HepG2 (cell line): ENCODE results near the gene OBI1. TPM values are rescaled to one million over a fixed set of nuclear protein-coding genes. Genes with fewer than 3 reads are reported as not detected.

Experiments
- EZH2 ChIP-seq: conservative IDR thresholded peaks from 2 replicates; pipeline ENCODE4 v1.6.1; 2012; ENCODE audit warnings: mild to moderate bottlenecking, low read depth, low read length, moderate library complexity
- HMGXB4 ChIP-seq, 2 experiments: sonication (generic) in 1 of 2; formaldehyde crosslinking in 1 of 2; IDR thresholded peaks; 2 replicates each; pipeline versions ENCODE4 v1.4.0 to v1.6.1; 2018 to 2020; ENCODE audit warnings: missing genetic modification reagents in 2 of 2, borderline replicate concordance in 1 of 2, low read depth in 1 of 2, mild to moderate bottlenecking in 1 of 2, missing biosample characterization in 1 of 2
- HNF1A ChIP-seq, 2 experiments: sonication (generic) in 1 of 2; formaldehyde crosslinking in 1 of 2; IDR thresholded peaks; 2 replicates each; pipeline versions ENCODE4 v1.4.0 to v1.6.1; 2016 to 2020; ENCODE audit warnings: borderline replicate concordance in 1 of 2, low read depth in 1 of 2, mild to moderate bottlenecking in 1 of 2, missing genetic modification reagents in 1 of 2
- NFIC ChIP-seq: IDR thresholded peaks from 2 replicates; pipeline ENCODE4 v1.6.1; 2012; ENCODE audit warnings: mild to moderate bottlenecking, low read length, inconsistent platforms
- NR2F2 ChIP-seq: IDR thresholded peaks from 2 replicates; pipeline ENCODE4 v1.6.1; 2012; ENCODE audit warnings: low read depth, inconsistent platforms, borderline replicate concordance
- SALL2 ChIP-seq: sonication (generic); formaldehyde crosslinking; IDR thresholded peaks from 2 replicates; pipeline ENCODE4 v1.8.1; 2023; ENCODE audit warnings: mild to moderate bottlenecking, missing genetic modification reagents, inconsistent platforms
- ZNF747 ChIP-seq: sonication (generic); formaldehyde crosslinking; IDR thresholded peaks from 2 replicates; pipeline ENCODE4 v1.8.1; 2023; ENCODE audit warnings: missing genetic modification reagents, mild to moderate bottlenecking, borderline replicate concordance
- polyA plus RNA-seq, 8 experiments: library from polyadenylated mRNA; depleted of rRNA in 3 of 8; stranded (reverse) in 7 of 8; unstranded in 1 of 8; fragments of >200 nt; fragmentation: Illumina TruSeq in 4 of 8; extraction: Trizol in 4 of 8; gene quantifications; 2 replicates each; pipeline versions ENCODE4 v1.2.1 to v1.2.3, GENCODE V29; 2011 to 2016; ENCODE audit warnings: low read depth in 4 of 8, missing spikeins in 1 of 8, mixed read lengths in 1 of 8; ENCODE audit not compliant: insufficient read depth in 1 of 8
- total RNA-seq, 5 experiments: library from RNA; depleted of rRNA; stranded (reverse); fragments of >200 nt; fragmentation: Illumina TruSeq; extraction: Trizol; gene quantifications; 2 replicates each; pipeline ENCODE4 v1.2.3, GENCODE V29; 2016; ENCODE audit warnings: low read depth in 1 of 5
- TF ChIP-seq, protein P1 (sequence below): sonication (generic); formaldehyde crosslinking; IDR thresholded peaks from 2 replicates; pipeline ENCODE4 v1.4.0; 2020; ENCODE audit warnings: mild to moderate bottlenecking, missing genetic modification reagents
- TF ChIP-seq, protein P2 (sequence below): IDR thresholded peaks from 2 replicates; pipeline ENCODE4 v1.6.1; 2016; ENCODE audit warnings: control low read depth

Gene OBI1
- total and polyA plus RNA-seq, 2 of the 13 experiments (the other 11 are each of a cell fraction or from before 2014, with no cell fraction given): 7.8 to 23.5 TPM

DNA sequence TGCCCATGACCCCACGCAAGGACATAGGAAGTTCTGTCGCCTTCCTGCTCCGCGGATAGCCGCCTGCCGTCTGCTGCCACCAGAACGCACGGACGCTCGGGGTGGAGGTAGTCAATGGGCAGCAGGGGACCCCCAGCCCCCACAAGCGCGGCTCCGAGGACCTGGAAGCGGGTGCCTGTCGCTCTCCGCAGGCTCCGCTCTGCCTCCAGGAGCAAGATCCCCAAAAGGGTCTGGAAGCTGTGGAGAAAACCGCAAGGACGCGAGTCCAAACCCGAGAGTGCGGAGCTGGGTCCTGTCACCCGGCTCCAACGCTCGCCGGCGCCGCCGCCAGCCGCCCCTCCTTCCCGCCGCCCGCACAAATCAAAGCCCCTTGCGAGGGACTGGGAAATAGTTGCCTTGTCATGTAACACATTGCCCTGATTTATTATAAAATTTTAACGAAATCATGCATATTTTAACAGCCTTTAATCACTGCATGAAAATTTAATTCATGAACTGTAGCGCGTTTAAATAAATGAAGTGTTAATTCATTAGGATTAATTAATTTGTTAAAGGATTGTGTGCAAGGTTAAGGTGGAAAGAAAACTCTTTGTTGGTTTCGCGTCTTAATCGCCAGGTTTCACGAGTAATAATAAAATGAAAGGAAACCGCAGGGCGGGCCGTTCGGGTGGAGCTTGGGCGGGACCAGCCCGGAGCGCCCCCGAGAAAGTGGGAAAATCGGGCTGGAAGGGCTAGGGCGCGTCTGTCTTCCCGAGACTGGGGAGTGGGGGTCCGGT is 50.1 kb downstream of the OBI1 start (continued):
- TF ChIP-seq, protein P1, sequence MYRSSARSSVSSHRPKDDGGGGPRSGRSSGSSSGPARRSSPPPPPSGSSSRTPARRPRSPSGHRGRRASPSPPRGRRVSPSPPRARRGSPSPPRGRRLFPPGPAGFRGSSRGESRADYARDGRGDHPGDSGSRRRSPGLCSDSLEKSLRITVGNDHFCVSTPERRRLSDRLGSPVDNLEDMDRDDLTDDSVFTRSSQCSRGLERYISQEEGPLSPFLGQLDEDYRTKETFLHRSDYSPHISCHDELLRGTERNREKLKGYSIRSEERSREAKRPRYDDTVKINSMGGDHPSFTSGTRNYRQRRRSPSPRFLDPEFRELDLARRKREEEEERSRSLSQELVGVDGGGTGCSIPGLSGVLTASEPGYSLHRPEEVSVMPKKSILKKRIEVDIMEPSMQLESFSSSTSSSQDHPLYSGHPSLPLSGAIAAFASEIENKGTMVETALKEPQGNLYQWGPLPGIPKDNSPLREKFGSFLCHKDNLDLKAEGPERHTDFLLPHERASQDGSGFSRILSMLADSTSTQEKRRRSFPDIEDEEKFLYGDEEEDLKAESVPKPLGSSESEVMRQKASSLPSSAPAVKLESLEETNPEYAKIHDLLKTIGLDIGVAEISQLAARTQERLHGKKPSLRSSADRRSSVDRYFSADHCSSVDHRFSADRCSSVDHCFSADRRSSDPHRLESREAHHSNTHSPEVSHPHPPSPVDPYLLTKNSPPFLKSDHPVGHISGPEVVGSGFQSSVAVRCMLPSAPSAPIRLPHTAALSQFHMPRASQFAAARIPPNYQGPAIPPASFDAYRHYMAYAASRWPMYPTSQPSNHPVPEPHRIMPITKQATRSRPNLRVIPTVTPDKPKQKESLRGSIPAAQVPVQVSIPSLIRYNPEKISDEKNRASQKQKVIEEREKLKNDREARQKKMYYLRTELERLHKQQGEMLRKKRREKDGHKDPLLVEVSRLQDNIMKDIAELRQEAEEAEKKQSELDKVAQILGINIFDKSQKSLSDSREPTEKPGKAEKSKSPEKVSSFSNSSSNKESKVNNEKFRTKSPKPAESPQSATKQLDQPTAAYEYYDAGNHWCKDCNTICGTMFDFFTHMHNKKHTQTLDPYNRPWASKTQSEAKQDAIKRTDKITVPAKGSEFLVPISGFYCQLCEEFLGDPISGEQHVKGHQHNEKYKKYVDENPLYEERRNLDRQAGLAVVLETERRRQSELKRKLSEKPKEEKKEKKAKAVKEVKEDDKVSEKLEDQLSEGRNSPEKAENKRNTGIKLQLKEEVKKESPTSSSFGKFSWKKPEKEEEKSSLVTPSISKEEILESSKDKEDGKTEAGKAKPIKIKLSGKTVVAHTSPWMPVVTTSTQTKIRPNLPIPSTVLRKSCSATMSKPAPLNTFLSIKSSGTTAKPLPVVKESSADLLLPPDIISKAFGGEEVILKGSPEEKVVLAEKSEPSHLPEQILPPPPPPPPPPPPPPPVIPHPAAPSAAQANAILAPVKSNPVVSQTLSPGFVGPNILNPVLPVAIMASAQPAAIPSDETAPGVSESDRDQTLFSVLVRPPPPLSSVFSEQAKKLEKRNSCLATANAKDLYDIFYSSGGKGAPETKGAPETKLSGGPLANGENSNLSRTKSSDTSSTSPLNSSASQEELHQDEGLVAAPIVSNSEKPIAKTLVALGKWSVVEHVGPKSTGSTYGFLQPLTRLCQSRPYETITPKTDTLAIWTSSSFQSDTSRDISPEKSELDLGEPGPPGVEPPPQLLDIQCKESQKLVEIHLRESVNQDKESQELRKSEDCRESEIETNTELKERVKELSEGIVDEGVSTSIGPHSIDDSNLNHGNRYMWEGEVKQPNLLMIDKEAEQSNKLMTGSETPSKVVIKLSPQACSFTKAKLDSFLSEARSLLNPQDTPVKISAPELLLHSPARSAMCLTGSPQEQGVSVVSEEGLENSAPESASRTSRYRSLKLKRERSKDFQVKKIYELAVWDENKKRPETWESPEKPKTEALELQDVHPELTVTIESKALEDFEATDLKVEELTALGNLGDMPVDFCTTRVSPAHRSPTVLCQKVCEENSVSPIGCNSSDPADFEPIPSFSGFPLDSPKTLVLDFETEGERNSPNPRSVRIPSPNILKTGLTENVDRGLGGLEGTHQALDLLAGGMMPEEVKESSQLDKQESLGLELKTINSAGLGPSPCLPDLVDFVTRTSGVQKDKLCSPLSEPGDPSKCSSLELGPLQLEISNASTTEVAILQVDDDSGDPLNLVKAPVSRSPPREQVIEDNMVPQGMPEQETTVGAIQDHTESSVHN (CRISPR knock-in tag): no peak
- TF ChIP-seq EZH2: peak; percentile 93
- TF ChIP-seq, protein P2, sequence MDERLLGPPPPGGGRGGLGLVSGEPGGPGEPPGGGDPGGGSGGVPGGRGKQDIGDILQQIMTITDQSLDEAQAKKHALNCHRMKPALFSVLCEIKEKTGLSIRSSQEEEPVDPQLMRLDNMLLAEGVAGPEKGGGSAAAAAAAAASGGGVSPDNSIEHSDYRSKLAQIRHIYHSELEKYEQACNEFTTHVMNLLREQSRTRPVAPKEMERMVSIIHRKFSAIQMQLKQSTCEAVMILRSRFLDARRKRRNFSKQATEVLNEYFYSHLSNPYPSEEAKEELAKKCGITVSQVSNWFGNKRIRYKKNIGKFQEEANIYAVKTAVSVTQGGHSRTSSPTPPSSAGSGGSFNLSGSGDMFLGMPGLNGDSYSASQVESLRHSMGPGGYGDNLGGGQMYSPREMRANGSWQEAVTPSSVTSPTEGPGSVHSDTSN: no peak
- TF ChIP-seq HNF1A (IDR thresholded peaks at IDR 0.05; ENCODE audit: low read depth): no peak
- TF ChIP-seq HNF1A (CRISPR knock-in tag; IDR thresholded peaks at IDR 0.05; ENCODE audit: borderline replicate concordance): no peak
- no peak for TF ChIP-seq ZNF747 (CRISPR knock-in tag)
- no peak for TF ChIP-seq SALL2 (CRISPR knock-in tag)
- no peak for TF ChIP-seq NFIC
- TF ChIP-seq NR2F2: no peak
- TF ChIP-seq HMGXB4 (CRISPR knock-in tag; IDR thresholded peaks at IDR 0.05; ENCODE audit: borderline replicate concordance in 1 of 2, low read depth in 1 of 2): no peak
